Measurements from ENCODE around the gene RASSF3.

DNA sequence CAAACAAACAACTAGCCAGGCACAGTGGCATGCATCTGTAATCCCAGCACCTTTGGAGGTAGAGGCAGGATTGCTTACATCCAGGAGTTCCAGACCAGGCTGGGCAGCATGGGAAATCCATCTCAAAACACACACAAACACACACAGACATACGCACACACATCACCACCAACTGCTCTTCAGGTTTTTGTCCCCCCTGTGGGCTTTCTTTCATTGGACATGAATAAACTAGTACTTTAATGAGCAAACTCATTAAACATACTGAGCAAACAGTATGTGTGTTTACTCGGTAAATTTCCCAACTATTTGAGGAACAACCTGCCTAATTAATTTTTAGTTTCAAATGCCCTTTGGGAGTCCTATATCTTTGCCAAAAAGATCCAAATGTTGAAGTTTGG is 10.1 kb upstream of the RASSF3 start:
- TF ChIP-seq CTCF (IDR thresholded peaks at IDR 0.05) (no peak), ZFX (IDR thresholded peaks at IDR 0.05; ENCODE audit: borderline replicate concordance) (no peak)
